Measurements from ENCODE around the gene CAPN10.

Gene CAPN10

DNA sequence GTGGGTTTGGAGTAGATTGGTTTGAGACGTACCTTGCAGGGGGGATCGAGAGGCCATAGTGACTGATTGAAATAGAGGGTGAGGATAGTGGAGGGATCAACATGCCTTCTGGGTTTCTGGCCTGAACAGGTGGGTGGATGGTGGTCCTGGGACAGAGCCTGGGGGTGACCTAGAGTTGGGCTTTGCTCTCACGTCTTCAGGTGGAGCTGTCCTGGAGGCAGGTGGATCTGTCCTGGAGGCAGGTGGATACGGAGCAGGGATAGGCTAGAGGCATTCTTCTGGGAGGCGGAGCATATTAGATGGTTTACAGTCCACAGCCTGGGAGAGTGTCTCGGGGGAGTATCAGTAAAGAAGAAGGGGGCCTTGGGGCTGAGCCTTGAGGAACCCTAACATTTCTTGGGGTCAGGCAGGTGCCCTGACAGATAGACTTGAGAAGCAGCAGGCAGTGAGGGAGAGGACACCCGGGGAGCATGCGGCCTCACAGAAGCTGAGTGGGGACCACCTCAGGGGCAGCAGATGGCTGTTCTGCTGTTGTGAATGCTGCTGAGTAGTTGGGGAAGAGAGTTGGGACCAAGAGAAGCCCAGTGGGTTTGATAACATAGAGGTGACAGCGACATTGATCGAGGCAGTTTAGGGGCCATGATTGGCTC, 1.6 kb downstream of the CAPN10 start:
- DNase-seq (ENCODE audit: low read depth in 1 of 2, low spot score in 1 of 2), result no peak

DNA sequence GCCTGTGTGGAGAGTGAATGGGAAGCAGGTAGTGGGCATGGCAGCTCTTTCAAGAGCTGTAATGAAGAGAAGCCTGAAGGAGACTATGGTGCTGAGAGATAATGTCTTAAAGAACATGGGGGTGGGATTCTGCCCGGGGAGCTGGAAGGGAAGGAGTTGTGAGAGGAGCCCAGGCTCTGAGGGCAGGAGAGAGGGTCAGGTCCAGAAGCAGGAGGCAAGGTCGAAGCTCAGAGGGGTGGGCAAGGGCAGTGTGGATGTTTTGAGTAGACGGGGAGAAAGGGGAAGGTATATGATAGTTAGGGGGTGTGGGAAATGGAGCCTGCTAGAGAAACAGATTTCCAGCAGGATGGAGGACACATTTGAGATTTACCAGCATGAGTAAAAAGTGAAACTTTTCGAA, 2.1 kb downstream of the CAPN10 start:
- DNase-seq (ENCODE audit: low read depth in 1 of 2, low spot score in 1 of 2), result no peak

DNA sequence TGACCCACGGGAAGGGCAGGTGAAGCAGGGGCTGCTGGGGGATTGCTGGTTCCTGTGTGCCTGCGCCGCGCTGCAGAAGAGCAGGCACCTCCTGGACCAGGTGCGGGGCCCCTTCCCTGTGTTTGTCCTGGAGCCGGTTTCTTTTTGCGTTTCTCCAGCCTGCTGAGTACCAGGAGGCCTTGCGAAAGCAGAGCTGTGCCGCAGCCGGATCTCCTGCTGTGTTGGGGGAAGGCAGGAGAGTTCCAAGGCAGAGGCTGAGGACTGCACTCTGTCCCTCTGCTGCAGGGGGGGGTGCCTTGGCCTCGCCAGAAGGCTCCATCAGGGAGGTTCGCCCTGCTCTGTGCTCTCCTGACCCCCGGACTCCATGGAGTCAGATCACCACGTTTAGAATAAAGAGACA, 2.8 kb downstream of the CAPN10 start:
- DNase-seq (ENCODE audit: low read depth in 1 of 2, low spot score in 1 of 2), result no peak

DNA sequence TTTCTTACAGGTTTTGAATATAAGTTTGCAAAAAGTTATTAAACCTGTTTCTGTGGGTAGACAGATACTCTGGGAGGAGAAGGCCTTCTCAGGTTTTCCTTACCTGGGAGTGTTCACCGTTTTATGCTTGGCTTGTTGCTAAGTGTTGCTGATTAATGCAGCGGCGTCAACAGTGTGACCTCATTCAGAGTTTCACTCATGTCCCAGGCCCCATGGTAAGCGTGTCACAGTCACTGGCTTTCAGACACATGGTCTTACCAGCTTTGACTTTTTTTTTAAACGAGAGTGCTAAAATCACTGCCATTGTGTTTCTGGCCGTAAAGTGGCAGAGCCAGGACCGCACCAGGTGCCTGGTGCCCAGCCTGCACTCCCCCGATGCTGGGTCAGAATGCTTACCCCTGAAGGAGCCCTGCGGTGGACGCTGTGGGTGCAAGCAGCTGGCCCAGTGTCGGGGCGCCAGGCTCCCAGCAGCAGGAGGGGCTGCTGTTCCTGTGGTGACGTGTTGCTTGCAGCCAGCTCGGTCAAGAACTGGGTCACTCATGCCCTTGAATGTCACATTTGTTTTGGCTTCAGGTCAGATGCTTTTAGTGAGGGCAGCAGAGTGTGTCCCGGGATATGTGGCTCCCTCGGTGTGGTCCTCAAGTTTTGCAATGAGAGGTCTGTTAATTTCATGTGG, 3.5 kb downstream of the CAPN10 start:
- no peak for DNase-seq (ENCODE audit: low read depth in 1 of 2, low spot score in 1 of 2)

DNA sequence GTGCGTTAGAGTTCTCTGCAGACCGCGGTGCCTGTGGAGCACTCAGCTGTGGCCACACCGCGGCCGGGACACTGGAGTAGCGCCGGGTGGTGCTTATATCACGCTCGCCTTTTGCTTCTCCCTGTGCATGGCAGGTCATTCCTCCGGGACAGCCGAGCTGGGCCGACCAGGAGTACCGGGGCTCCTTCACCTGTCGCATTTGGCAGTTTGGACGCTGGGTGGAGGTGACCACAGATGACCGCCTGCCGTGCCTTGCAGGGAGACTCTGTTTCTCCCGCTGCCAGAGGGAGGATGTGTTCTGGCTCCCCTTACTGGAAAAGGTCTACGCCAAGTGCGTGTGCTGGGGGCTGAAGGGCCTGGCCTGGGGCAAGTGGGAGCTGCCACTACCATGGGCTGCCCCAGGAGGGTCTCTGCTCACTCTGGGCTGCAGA, 4.2 kb downstream of the CAPN10 start:
- no peak for DNase-seq (ENCODE audit: low read depth in 1 of 2, low spot score in 1 of 2)

DNA sequence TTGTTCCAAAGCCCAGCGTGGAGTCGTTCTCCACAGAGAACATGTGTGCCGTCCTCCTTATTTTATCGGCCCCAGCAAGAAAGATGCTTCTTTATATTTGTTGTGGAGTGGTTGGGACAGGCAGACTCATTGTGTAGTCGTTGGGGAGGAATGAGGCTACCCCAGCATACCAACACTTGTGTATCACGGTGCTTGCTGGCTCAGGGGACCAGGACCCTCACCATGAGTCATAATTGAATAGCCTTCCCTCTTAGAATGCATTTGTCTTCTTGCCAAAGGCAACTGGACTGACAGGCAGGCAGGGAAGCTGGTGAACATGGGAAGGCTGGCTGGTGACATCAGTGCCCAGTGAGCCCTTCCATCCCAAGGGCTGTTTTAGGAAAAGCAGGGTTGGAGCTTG, 4.7 kb downstream of the CAPN10 start:
- no peak for DNase-seq (ENCODE audit: low read depth in 1 of 2, low spot score in 1 of 2)

DNA sequence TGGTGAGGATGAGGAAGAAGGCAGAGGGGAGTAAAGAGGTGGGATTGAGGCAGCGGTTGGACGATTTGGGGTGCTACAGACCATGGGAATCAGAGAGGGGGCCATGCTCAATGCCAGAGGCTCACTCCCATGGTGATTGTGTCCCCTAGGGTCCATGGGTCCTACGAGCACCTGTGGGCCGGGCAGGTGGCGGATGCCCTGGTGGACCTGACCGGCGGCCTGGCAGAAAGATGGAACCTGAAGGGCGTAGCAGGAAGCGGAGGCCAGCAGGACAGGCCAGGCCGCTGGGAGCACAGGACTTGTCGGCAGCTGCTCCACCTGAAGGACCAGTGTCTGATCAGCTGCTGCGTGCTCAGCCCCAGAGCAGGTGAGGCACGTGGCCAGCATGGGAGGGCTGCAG, 5.2 kb downstream of the CAPN10 start:
- DNase-seq (ENCODE audit: low read depth in 1 of 2, low spot score in 1 of 2), result no peak

DNA sequence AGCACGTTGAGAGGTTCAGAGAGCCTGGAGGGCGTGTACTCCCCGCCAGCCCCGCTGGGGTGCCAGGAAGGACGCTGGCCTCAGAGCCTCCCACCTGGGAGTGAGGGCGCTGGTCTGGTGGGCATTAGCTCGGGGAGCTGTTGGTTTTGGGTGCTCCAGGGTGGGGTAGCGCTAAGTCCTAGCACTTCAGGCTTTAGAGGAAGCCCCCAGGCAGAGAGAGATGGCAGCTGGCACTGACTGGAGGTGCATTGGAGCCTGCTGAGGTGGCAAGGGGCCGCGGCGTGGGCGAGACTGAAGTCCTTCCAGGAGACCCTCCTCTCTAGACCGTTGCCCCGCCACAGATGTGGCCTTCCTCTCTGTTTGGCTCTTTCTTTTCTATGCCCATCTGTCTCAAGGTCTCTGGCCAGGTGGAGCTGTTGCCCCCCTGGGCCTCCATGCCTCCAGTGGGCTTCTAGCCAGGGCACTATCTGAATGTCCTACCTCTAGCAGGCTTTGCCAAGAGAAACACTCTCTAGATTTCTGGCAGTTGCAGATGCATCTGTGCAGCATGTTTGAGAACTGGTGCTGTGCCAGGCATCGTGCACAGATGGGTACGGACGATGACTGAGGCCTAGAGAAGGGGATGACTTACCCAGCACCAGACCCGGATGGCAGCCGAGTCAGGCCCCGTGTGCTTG, 6.6 kb downstream of the CAPN10 start:
- DNase-seq (ENCODE audit: low read depth in 1 of 2, low spot score in 1 of 2), result no peak

DNA sequence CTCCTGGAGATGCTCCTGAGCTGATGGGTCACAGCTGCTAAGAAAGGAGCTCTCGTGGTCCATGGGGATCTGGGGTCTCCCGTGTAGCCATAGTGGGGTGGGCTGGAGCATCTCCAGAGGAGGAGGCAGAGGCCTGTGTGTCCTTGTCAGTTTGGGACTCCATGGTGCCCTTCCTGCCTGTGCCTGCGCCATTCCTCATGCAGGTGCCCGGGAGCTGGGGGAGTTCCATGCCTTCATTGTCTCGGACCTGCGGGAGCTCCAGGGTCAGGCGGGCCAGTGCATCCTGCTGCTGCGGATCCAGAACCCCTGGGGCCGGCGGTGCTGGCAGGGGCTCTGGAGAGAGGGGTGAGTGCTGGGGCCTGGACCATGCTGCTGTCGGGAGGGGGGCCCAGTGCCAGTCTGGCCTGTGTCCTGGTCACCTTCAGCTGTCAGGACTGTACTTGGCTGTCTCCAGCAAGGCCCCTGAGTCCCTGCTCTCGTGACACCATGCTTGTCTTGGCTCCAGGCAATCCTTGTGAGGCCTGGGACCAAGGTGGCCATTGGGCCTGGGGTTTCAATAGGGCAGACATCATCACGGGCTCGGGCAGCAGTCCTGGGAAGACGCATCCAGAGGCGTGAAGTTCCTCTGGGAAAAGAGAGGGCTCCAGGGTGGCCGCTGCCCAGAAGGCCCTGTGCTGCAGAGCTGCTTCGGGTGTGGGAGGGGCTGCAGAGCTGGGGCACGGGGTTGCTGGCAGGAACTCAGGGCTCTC, 7.3 kb downstream of the CAPN10 start:
- DNase-seq (ENCODE audit: low read depth in 1 of 2, low spot score in 1 of 2), result no peak

DNA sequence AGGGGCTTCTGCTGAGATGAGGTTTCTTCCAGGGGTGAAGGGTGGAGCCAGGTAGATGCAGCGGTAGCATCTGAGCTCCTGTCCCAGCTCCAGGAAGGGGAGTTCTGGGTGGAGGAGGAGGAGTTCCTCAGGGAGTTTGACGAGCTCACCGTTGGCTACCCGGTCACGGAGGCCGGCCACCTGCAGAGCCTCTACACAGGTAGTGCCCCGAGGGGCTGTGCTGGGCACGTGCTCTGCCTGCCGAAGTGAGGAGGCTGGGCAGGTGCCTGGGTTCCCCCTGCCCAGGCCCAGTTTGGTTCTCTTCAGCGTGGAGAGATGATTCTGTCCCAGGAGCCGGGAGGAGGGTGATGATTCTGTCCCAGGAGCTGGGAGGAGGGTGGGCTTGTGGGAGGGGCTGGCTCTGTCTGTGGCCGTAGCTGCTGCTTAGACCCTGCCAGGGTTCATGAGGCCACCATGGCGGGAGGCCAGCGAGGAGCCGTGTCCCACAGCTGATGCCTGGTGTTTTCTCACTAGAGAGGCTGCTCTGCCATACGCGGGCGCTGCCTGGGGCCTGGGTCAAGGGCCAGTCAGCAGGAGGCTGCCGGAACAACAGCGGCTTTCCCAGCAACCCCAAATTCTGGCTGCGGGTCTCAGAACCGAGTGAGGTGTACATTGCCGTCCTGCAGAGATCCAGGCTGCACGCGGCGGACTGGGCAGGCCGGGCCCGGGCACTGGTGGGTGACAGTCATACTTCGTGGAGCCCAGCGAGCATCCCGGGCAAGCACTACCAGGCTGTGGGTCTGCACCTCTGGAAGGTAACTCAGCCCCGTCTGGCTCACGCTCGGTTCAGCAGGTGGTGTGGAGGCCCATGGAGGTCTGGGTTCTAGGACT, 8.2 kb downstream of the CAPN10 start:
- peak in 1 of 2 donors; percentile 1 for DNase-seq (ENCODE audit: low read depth in 1 of 2, low spot score in 1 of 2)

DNA sequence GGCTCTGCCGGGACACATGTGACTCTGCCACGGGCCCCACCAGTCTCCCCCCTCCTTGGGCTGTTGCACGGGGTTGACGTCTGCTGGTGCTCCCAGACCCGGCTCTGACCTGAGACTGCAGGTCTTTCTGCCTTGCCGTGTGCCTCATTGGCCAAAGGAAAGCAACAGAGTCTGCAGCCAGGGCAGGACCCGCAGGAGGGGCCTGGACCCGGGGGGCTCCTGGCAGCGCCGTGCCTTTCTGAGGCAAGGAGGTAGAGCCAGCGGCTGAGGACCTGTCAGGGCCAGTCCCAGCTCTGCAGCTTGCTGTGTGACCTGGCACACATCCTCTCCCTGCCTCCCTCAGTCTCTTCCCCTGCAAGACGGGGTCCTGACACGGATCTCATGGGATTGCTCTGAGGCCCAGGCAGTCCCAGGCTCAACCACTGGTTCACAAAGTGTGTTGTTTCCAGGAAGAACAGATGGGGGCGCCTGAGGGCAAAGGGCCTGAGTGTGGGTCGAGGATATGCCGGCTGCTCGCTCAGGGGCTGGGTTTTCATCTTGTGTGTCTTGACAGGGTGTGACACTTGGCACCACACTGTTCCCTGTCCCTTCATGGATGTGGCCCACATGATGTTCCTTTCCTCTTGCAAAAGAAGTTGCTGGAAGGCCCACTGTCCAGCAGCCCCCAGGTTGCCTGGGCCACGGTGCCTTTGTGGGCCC, 9.0 kb downstream of the CAPN10 start:
- DNase-seq (ENCODE audit: low read depth in 1 of 2, low spot score in 1 of 2), result peak in 1 of 2 donors; percentile 1

DNA sequence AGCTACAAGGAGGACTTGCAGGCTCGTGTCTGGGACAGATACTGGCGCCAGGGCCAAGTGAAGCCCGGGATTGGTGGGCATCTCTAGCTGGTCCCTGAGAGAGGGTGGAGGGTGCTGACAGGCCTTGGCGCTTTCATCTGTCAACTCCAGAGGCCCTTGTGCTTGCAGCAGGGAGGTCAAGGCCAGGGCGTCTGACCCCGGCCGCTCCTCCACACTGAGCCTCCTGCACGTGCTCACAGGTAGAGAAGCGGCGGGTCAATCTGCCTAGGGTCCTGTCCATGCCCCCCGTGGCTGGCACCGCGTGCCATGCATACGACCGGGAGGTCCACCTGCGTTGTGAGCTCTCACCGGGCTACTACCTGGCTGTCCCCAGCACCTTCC, 9.5 kb downstream of the CAPN10 start:
- peak in 1 of 2 donors; percentile 1 for DNase-seq (ENCODE audit: low read depth in 1 of 2, low spot score in 1 of 2)

DNA sequence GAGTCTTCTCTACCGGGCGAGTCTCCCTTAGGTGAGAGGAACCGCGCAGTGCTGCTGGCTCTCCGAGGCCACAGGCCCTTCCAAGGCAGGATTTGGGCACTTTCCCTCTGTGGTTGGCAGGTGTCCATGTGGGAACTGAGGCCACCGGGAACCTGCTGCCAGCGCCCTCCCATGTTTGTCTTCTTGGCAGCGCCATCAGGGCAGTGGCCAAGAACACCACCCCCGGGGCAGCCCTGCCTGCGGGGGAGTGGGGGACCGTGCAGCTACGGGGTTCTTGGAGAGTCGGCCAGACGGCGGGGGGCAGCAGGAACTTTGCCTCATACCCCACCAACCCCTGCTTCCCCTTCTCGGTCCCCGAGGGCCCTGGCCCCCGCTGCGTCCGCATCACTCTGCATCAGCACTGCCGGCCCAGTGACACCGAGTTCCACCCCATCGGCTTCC, 10.0 kb downstream of the CAPN10 start:
- DNase-seq (ENCODE audit: low read depth in 1 of 2, low spot score in 1 of 2), result no peak

DNA sequence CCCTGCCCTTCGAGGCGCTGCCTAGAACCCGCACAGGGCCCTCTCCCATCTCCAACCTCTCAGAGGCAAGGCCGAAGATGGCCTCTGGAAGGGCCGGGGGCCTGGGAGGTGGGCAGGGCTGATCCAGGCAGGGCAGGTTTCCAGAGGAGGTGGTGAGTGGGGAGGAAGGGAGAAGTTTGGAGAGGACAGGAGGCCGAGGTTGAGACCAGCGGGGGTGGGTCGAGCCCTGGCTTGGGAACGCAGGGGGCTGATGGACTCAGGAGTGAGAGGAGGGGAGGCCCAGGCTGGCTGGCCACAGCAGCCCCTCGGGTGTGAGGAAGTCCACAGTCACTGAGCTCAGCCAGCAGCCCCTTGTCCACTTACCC, 10.5 kb downstream of the CAPN10 start:
- no peak for DNase-seq (ENCODE audit: low read depth in 1 of 2, low spot score in 1 of 2)

DNA sequence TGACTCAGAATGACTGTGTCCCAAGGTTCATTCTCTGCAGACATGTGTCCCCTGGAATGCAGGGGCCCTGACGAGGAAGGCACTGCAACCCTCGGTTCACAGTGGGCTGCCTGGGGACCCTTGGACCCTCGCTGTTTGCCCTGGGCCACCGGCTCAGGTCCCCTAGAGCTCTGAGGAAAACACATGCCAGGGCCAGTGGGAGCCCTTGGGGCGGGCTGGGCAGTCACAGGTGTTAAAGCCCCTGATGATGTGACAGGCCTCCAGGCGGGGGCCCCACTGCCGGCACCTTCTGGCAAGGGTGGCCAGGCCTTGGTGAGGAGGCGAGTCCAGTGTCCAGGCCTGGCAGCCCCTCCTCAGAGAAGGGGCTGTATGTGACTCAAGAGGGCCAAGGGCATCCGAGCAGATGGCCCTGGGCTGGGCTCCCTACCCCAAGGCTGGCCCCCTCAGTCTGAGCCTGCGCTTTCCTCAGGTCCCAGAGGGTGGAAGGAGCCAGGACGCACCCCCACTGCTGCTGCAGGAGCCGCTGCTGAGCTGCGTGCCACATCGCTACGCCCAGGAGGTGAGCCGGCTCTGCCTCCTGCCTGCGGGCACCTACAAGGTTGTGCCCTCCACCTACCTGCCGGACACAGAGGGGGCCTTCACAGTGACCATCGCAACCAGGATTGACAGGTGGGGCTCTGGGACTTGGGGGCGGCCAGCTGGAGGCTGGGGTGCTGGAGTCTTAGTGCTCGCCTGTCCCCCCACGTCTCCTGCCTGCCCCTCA, 11.1 kb downstream of the CAPN10 start:
- DNase-seq (ENCODE audit: low read depth in 1 of 2, low spot score in 1 of 2), result peak in 1 of 2 donors; percentile 1

DNA sequence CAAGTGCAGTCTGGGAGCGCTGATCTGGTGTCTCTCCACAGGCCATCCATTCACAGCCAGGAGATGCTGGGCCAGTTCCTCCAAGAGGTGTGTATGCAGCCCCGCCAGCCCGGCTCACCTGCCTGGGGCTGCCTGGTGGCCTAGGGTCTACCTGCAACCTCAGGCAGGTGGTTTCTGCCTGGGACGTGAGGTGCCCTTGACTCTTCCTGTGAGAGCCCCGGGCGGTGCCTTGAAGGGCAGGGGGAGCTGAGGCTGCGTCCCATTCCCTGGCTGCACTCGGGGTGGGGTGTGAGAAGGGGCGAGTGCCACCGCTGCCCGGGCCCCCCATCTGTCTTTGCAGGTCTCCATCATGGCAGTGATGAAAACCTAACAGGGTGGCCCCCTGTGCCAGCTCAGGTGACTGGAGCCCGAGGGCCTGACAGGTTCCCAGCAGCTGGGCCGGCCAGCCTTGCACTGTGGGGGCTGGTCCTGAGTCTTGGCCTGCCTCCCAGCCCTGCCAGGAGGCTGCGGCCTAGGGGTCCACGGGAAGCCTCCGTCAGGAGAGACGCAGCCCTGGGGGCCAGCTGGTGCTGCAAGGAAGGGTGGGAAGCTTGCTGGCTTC, 11.9 kb downstream of the CAPN10 start:
- no peak for DNase-seq (ENCODE audit: low read depth in 1 of 2, low spot score in 1 of 2)

DNA sequence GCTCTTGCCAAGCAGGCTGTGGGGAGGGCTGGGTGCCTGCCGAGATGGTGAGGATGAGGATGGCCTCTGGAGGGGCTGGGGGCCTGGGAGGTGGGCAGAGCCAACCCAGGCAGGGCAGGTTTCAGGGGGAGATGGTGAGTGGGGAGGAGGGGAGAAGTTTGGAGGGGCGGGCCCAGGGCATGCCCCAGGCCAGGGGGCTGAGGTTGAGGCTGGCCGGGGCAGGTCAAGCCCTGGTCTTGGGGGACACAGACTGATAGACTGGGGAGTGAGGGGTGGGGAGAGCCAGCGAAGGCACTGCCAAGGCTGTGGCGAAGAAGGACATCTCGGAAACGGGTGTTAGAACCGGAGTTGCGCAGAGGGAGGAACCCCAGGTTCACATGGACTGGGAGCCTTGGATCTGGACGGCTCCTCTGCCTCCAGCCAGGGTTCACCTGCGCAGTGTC, 12.6 kb downstream of the CAPN10 start:
- DNase-seq (ENCODE audit: low read depth in 1 of 2, low spot score in 1 of 2), result no peak

DNA sequence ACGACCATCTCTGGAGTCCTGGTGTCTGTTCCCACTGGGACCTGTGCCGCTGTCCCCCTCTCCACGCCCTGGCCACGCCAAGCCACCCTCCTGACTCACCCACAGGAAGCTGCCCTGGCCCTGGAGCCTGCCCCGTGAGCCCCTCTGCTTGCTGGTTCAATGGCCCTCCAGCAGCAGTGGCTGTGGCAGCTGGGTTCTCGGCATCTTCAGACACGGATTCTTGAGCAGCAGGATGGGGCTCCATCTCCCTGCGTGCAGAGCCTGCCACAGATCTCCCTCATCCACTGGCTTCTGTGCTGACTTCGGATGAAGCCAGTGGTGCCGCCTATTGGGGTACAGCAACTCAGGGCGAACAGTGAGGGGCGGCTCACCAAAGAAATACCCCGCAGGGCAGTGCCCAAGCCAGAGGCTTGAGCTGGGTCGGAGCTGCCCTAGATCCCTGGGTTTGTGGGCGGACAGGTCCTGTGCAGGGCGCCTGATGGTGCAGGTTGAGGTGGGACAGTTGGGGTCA, 14.0 kb downstream of the CAPN10 start:
- no peak for DNase-seq (ENCODE audit: low read depth in 1 of 2, low spot score in 1 of 2)

All from stimulated activated CD4-positive, alpha-beta T cell treated with anti-CD3 and anti-CD28 coated beads, Interleukin-15, amount 100 ng/mL, for 1 hour (primary cell).